Testis (tissue), 2 donors: ENCODE measurements around the gene CAMTA2.

Experiments
- CTCF ChIP-seq, 3 experiments: fragments of 450-650 bp in 2 of 3; fragments of 200-600 bp in 1 of 3; sonication (generic) in 1 of 3; IDR thresholded peaks; one replicate each; pipeline ENCODE4 v1.5.1; 2016 to 2019; ENCODE audit warnings: antibody characterized with exemption in 3 of 3, mild to moderate bottlenecking in 2 of 3, moderate library complexity in 1 of 3
- POLR2A ChIP-seq: fragments of 450-650 bp; IDR thresholded peaks from one replicate; pipeline ENCODE4 v1.6.1; 2017; ENCODE audit warnings: antibody characterized with exemption, mild to moderate bottlenecking, moderate library complexity

GRCh38 chr17:5031365-5032082 lies 44.0 kb upstream of the CAMTA2 start:
- TF ChIP-seq CTCF (IDR thresholded peaks at IDR 0.05) (peak; percentile 56 to 90 (median 84)), POLR2A (no peak)
